GM23338 (cell line): ENCODE measurements around the gene PCDHGA9. TPM values are rescaled to one million over a fixed set of nuclear protein-coding genes. Genes with fewer than 3 reads are reported as not detected.

Source experiments
- ATAC-seq: fragments of 200-7000 bp; cut with Tn5 transposase; 3 replicates; pipeline ENCODE4 v1.9.1; 2020
- DNase-seq: peaks from one replicate; pipeline ENCODE4 v3.0.0-alpha.2; 2015; ENCODE audit warnings: low spot score
- H2AFZ ChIP-seq: fragments of 200-600 bp; sonication (generic); 2 replicates; pipeline ENCODE4 v1.8.0; 2016; ENCODE audit warnings: antibody characterized with exemption, mild to moderate bottlenecking, moderate library complexity
- H3F3A ChIP-seq: fragments of 200-600 bp; sonication (generic); replicated peaks from 2 replicates; pipeline ENCODE4 v1.8.0; 2017; ENCODE audit warnings: antibody characterized with exemption, mixed run types, low read depth
- H3K27ac ChIP-seq: fragments of 200-600 bp; sonication (generic); 2 replicates; pipeline ENCODE4 v1.6.1; 2016; ENCODE audit warnings: low read depth
- H3K27me3 ChIP-seq: fragments of 200-600 bp; sonication (generic); 2 replicates; pipeline ENCODE4 v1.8.0; 2016; ENCODE audit warnings: mild to moderate bottlenecking, mixed run types, moderate library complexity; ENCODE audit not compliant: insufficient read depth
- H3K36me3 ChIP-seq: fragments of 200-600 bp; sonication (generic); 2 replicates; pipeline ENCODE4 v1.8.0; 2016; ENCODE audit warnings: mild to moderate bottlenecking; ENCODE audit not compliant: insufficient read depth
- H3K4me1 ChIP-seq: fragments of 200-600 bp; sonication (generic); 2 replicates; pipeline ENCODE4 v1.8.0; 2016; ENCODE audit warnings: mild to moderate bottlenecking, moderate library complexity; ENCODE audit not compliant: insufficient read depth
- H3K4me2 ChIP-seq: fragments of 200-600 bp; sonication (generic); 2 replicates; pipeline ENCODE4 v1.7.1; 2017; ENCODE audit warnings: mixed run types
- H3K4me3 ChIP-seq: fragments of 200-600 bp; sonication (generic); 2 replicates; pipeline ENCODE4 v1.6.1; 2016; ENCODE audit warnings: mixed run types
- H3K79me2 ChIP-seq: fragments of 200-600 bp; sonication (generic); replicated peaks from 2 replicates; pipeline ENCODE4 v1.8.0; 2017; ENCODE audit warnings: mild to moderate bottlenecking; ENCODE audit not compliant: insufficient read depth
- H3K9me2 ChIP-seq: fragments of 200-600 bp; sonication (generic); 2 replicates; pipeline ENCODE4 v1.8.0; 2017; ENCODE audit not compliant: insufficient read depth
- H4K20me1 ChIP-seq: fragments of 200-600 bp; sonication (generic); replicated peaks from 2 replicates; pipeline ENCODE4 v1.8.0; 2017; ENCODE audit warnings: mild to moderate bottlenecking; ENCODE audit not compliant: insufficient read depth
- H3K27ac Mint-ChIP-seq: 2 replicates; pipeline ENCODE4 v1.8.0; 2020; ENCODE audit warnings: inconsistent platforms, mild to moderate bottlenecking, moderate library complexity, mixed read lengths
- H3K27me3 Mint-ChIP-seq: 3 replicates; pipeline ENCODE4 v1.8.0; 2022; ENCODE audit warnings: low read depth, mild to moderate bottlenecking, moderate library complexity, mixed read lengths, inconsistent platforms; ENCODE audit not compliant: insufficient read depth, poor library complexity
- H3K36me3 Mint-ChIP-seq: 3 replicates; pipeline ENCODE4 v1.8.0; 2021; ENCODE audit warnings: low read depth, mild to moderate bottlenecking, inconsistent platforms, moderate library complexity, mixed read lengths
- H3K4me1 Mint-ChIP-seq: 3 replicates; pipeline ENCODE4 v1.8.0; 2020; ENCODE audit warnings: mild to moderate bottlenecking, inconsistent platforms, mixed read lengths
- H3K4me3 Mint-ChIP-seq: 3 replicates; pipeline ENCODE4 v1.8.0; 2021; ENCODE audit warnings: moderate library complexity, mild to moderate bottlenecking, inconsistent platforms, mixed read lengths
- H3K9me3 Mint-ChIP-seq: 3 replicates; pipeline ENCODE4 v1.8.0; 2020; ENCODE audit warnings: moderate library complexity, mild to moderate bottlenecking, inconsistent platforms, mixed read lengths
- CREB1 ChIP-seq: fragments of 250-450 bp; sonication (Bioruptor Pico); IDR thresholded peaks from 2 replicates; pipeline ENCODE4 v1.5.0; 2020; ENCODE audit warnings: low read depth, mild to moderate bottlenecking, moderate library complexity
- ETS1 ChIP-seq: IDR thresholded peaks from 2 replicates; pipeline ENCODE4 v1.6.1; 2016; ENCODE audit warnings: antibody characterized with exemption
- EZH2 ChIP-seq: fragments of 200-600 bp; sonication (generic); IDR thresholded peaks from one replicate; pipeline ENCODE4 v1.8.0; 2017; ENCODE audit warnings: antibody characterized with exemption, mild to moderate bottlenecking, low read depth; ENCODE audit not compliant: unreplicated experiment
- JUNB ChIP-seq: IDR thresholded peaks from one replicate; pipeline ENCODE4 v1.6.1; 2016; ENCODE audit warnings: antibody characterized with exemption; ENCODE audit not compliant: unreplicated experiment
- POLR2AphosphoS5 ChIP-seq: IDR thresholded peaks from 2 replicates; pipeline ENCODE4 v1.6.1; 2016; ENCODE audit warnings: antibody characterized with exemption, low read depth
- ZNF114 ChIP-seq: fragments of 250-450 bp; sonication (Bioruptor Pico); IDR thresholded peaks from 2 replicates; pipeline ENCODE4 v1.5.0; 2020; ENCODE audit warnings: mild to moderate bottlenecking, moderate library complexity
- ZNF331 ChIP-seq: fragments of 250-450 bp; sonication (Bioruptor Pico); IDR thresholded peaks from 2 replicates; pipeline ENCODE4 v1.5.0; 2020; ENCODE audit warnings: low read depth, mild to moderate bottlenecking, moderate library complexity
- polyA plus RNA-seq: library from polyadenylated mRNA; unstranded; fragments of >200 nt; fragmentation: Nextera tagmentation; extraction: Ambion mirVana; gene quantifications from 2 replicates; pipeline ENCODE4 v1.2.1, GENCODE V29; 2016
- total RNA-seq: library from RNA; depleted of rRNA; stranded (reverse); fragments of >200 nt; shearing (Covaris generic); gene quantifications from 2 replicates; pipeline ENCODE4 v1.2.3, GENCODE V29; 2014
- TF ChIP-seq, protein P1 (sequence below), 2 experiments: fragments of 200-600 bp in 1 of 2; sonication (generic) in 1 of 2; conservative IDR thresholded peaks; 2 replicates each; pipeline versions ENCODE4 v1.5.1 to v1.6.1; 2016 to 2017; ENCODE audit warnings: antibody characterized with exemption in 2 of 2, low read depth in 2 of 2, mild to moderate bottlenecking in 2 of 2, moderate library complexity in 1 of 2

The PCDHGA9 gene
- total and polyA plus RNA-seq, 2 experiments from 2014 or later: 0.50 to 5.5 TPM

- Histone ChIP-seq H3K36me3 (peaks cover 7% of the 10 kb centered on the region; the same call in 1 of the 2 replicates), H3K4me2 (0 out of 2 replicates have a peak within 1 kb of the TSS, but pooled peaks have one; percentile 15), H3K4me3 (peak within 1 kb of the TSS; percentile 25; the same call in 1 of the 2 replicates), H3F3A (no peaks in the 10 kb centered on the region), H3K27ac (no peak within 1 kb of the TSS), H3K27me3 (peaks cover 7% of the 10 kb centered on the region; the same call in 1 of the 2 replicates), H3K4me1 (0 out of 2 replicates have a peak, but pooled peaks cover 5% of the 10 kb centered on the region), H4K20me1 (no peaks in the 10 kb centered on the region), H3K9me2 (no peaks in the 10 kb centered on the region), H3K79me2 (0 out of 2 replicates have a peak, but pooled peaks cover 5% of the 10 kb centered on the region), H2AFZ (no peak within 1 kb of the TSS)
- Mint-ChIP-seq H3K4me1 (no peaks in the 10 kb centered on the region; the same call in 2 of the 3 replicates), H3K27ac (no peak within 1 kb of the TSS), H3K4me3 (no peak within 1 kb of the TSS), H3K36me3 (peaks cover 83% of the 10 kb centered on the region), H3K27me3 (peaks cover 8% of the 10 kb centered on the region), H3K9me3 (peaks cover 87% of the 10 kb centered on the region)
- no peak for DNase-seq
- no peak for TF ChIP-seq JUNB
- TF ChIP-seq, protein P1, sequence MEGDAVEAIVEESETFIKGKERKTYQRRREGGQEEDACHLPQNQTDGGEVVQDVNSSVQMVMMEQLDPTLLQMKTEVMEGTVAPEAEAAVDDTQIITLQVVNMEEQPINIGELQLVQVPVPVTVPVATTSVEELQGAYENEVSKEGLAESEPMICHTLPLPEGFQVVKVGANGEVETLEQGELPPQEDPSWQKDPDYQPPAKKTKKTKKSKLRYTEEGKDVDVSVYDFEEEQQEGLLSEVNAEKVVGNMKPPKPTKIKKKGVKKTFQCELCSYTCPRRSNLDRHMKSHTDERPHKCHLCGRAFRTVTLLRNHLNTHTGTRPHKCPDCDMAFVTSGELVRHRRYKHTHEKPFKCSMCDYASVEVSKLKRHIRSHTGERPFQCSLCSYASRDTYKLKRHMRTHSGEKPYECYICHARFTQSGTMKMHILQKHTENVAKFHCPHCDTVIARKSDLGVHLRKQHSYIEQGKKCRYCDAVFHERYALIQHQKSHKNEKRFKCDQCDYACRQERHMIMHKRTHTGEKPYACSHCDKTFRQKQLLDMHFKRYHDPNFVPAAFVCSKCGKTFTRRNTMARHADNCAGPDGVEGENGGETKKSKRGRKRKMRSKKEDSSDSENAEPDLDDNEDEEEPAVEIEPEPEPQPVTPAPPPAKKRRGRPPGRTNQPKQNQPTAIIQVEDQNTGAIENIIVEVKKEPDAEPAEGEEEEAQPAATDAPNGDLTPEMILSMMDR (conservative IDR thresholded peaks at IDR 0.05; ENCODE audit: low read depth in 2 of 2): peak in 1 of 2 experiments; percentile 17; a peak in 1 of 4 replicates
- no peak for ATAC-seq
Measured at GRCh38 chr5:141392429-141393198, 10.0 kb upstream of the PCDHGA9 start, which contains the start of gene PCDHGA8. PCDHGA8 (plus strand) TSS chr5:141392633; CDS start chr5:141392814, 181 bp downstream.

DNA sequence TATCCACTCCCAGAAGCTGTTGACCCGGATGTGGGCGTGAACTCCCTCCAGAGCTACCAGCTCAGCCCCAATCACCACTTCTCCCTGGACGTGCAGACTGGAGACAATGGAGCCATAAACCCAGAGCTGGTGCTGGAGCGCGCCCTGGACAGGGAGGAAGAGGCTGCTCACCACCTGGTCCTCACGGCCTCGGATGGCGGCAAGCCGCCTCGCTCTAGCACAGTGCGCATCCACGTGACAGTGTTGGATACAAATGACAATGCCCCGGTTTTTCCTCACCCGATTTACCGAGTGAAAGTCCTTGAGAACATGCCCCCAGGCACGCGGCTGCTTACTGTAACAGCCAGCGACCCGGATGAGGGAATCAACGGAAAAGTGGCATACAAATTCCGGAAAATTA is 9.3 kb upstream of the PCDHGA9 start:
- no peak for DNase-seq
- H3K27me3 ChIP-seq: peaks cover 6% of the 10 kb centered on the region; the same call in 1 of the 2 replicates
- 0 out of 2 replicates have a peak, but pooled peaks cover 5% of the 10 kb centered on the region for H3K79me2 ChIP-seq
- H3K36me3 ChIP-seq: peaks cover 7% of the 10 kb centered on the region; the same call in 1 of the 2 replicates
- no peaks in the 10 kb centered on the region for H3K9me2 ChIP-seq
- no peak overlapping the region for H2AFZ ChIP-seq
- peaks cover 8% of the 10 kb centered on the region for H3K27me3 Mint-ChIP-seq
- no peaks in the 10 kb centered on the region; the same call in 2 of the 3 replicates for H3K4me1 Mint-ChIP-seq
- 0 out of 2 replicates have a peak, but pooled peaks cover 2% of the 10 kb centered on the region for H3K4me1 ChIP-seq
- H3K27ac ChIP-seq: no peak overlapping the region
- H3K9me3 Mint-ChIP-seq: peaks cover 87% of the 10 kb centered on the region
- H3K36me3 Mint-ChIP-seq: peaks cover 82% of the 10 kb centered on the region
- no peaks in the 10 kb centered on the region for H3F3A ChIP-seq
- H3K4me3 ChIP-seq: no peak overlapping the region
- no peak overlapping the region for H3K4me3 Mint-ChIP-seq
- no peaks in the 10 kb centered on the region for H4K20me1 ChIP-seq
- H3K4me2 ChIP-seq: no peak overlapping the region
- no peak overlapping the region for H3K27ac Mint-ChIP-seq
- no peak for ATAC-seq
- TF ChIP-seq, protein P1 (conservative IDR thresholded peaks at IDR 0.05; ENCODE audit: low read depth in 2 of 2): no peak
- TF ChIP-seq CREB1 (CRISPR knock-in tag) (no peak), ZNF331 (no peak), ZNF114 (CRISPR knock-in tag) (no peak), ETS1 (no peak), POLR2AphosphoS5 (no peak), EZH2 (no peak)
